ENCODE data around the gene CNN2. TPM values are rescaled to one million over a fixed set of nuclear protein-coding genes. Genes with fewer than 3 reads are reported as not detected.

Gene CNN2
- total and polyA plus RNA-seq, 9 of the 15 experiments (the other 6 are each of a cell fraction or from before 2014, with no cell fraction given): 12.1 to 174 (median 52.7) TPM

DNA sequence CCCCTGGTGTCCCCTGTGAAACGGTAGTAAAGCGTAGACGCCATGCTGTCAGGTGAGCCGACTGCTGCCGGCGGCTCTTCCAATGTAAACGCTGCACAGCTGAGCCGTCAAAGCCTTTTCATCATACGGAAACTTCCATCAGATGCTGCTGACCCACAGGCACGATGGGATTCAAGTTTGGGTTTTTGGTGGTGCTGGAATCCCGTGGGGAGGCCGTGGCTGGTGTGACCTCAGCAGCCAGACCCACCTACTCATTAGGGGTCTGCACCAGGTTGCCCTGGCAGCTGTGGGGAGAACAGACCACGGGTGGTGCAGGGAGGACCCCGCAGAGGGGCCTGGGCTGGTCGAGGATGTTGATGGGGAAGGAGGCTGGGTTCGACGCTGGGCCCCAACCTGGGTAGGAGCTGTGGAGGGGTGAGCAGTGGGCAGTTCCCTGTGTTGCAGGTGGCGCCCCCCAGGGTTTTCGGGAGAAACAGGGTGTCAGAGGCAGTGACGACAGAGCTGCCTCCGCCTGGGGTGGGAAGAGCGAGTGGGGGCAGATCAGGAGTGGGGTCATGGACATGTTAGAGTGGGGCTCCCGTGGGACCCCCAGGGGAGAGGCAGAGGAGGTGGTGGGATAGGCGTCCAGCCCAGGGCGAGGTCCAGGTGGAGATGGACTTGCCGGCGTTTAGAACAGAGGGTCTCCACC, 19.6 kb upstream of the CNN2 start (continued):
- no peak for TF ChIP-seq RCOR1 (IDR thresholded peaks at IDR 0.05; ENCODE audit: borderline replicate concordance in 1 of 2, low read depth in 2 of 2, low read length in 2 of 2)
- TF ChIP-seq, protein P1, sequence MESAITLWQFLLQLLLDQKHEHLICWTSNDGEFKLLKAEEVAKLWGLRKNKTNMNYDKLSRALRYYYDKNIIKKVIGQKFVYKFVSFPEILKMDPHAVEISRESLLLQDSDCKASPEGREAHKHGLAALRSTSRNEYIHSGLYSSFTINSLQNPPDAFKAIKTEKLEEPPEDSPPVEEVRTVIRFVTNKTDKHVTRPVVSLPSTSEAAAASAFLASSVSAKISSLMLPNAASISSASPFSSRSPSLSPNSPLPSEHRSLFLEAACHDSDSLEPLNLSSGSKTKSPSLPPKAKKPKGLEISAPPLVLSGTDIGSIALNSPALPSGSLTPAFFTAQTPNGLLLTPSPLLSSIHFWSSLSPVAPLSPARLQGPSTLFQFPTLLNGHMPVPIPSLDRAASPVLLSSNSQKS (CRISPR knock-in tag; IDR thresholded peaks at IDR 0.05): no peak
- TF ChIP-seq FOXP1 (CRISPR knock-in tag; IDR thresholded peaks at IDR 0.05): no peak
- TF ChIP-seq MED1 (CRISPR knock-in tag; IDR thresholded peaks at IDR 0.05; ENCODE audit: borderline replicate concordance): no peak
- TF ChIP-seq IFI16 (CRISPR knock-in tag; IDR thresholded peaks at IDR 0.05): no peak

DNA sequence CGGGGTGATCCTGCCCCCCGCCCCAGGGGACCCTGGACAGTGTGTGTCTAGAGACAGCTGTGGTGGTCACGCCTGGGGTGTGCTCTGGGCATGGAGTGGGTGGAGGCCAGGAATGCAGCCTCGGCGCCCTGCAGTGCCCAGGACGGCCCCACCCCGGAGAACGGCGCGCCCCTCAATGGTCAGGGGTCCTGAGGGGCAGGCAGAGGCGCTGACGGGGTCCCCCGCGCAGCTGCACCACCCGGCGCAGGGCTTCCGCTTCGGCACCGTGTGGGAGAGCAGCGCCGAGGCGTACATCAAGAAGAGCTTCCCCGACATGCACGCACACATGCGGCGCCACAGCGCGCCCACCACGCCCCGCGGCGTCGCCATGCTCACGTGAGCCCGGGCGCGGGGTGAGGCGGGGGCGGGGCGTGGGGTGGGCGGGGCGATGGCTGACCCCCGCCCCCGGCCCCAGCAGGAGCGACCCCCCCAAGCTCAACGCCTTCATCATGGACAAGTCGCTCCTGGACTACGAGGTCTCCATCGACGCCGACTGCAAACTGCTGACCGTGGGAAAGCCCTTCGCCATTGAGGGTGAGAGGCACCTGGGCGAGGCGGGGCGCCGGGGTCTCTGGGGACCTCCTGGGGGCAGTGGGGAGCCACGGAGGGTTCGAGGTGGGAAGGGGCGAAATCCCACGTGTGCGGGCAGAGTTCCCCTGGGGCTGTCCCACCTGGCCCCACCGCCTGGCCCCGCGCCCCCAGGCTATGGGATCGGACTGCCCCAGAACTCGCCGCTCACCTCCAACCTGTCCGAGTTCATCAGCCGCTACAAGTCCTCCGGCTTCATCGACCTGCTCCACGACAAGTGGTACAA, 18.8 kb upstream of the CNN2 start:
- peaks cover 35% of the 10 kb centered on the region; the same call in 1 of the 3 replicates for H3K36me3 ChIP-seq (ENCODE audit: control insufficient read depth, insufficient read depth, low read length)
- H3K27ac ChIP-seq (ENCODE audit: extremely low read depth, low read depth, low read length): no peak overlapping the region
- CTCF ChIA-PET (ENCODE audit: low intra/inter-chr PET ratio): no interaction called here
- DNase-seq (ENCODE audit: extremely low read depth in 1 of 4, low spot score in 3 of 4): no peak
- H3K9me1 ChIP-seq (ENCODE audit: control insufficient read depth, insufficient read depth, low read length): no peaks in the 10 kb centered on the region
- H3K27me3 ChIP-seq (ENCODE audit: control insufficient read depth in 2 of 2, insufficient read depth in 2 of 2, low read length in 2 of 2): no peaks in the 10 kb centered on the region
- no peak overlapping the region for H3K9ac ChIP-seq (ENCODE audit: insufficient read depth in 1 of 2, low read depth in 2 of 2, low read length in 2 of 2)
- no peaks in the 10 kb centered on the region for H4K20me1 ChIP-seq (replicated peaks; ENCODE audit: control insufficient read depth, insufficient read depth, low read length)
- no peaks in the 10 kb centered on the region for H3K9me3 ChIP-seq (replicated peaks; ENCODE audit: control insufficient read depth, insufficient read depth, low read depth, low read length)
- intact Hi-C loops (cut with micrococcal nuclease): no loop called here
- no peak for ATAC-seq
- no TSS peak for BruUV-seq (replicated peaks)
- H3K4me3 ChIP-seq: no peak overlapping the region
- H3K79me2 ChIP-seq (ENCODE audit: control insufficient read depth, insufficient read depth, low read length): no peaks in the 10 kb centered on the region
- no peak overlapping the region for H2AFZ ChIP-seq (ENCODE audit: low read depth, low read length)
- WGBS (ENCODE audit: insufficient coverage, low coverage, missing lambda C conversion rate): 95% methylated on average over 29 of the region's 73 CpGs
- TF ChIP-seq ZNF316 (IDR thresholded peaks at IDR 0.05) (0 out of 2 replicates have a peak, but pooled peaks have one; percentile 1), U2AF1 (optimal IDR thresholded peaks at IDR 0.05; ENCODE audit: low read depth, low read length) (no peak), HNRNPL (IDR thresholded peaks at IDR 0.05; ENCODE audit: low read depth, low read length) (peak; percentile 44; the same call in 1 of the 2 replicates)
- POLR2A ChIA-PET: interaction anchor here (0.6 to 0.8 kb wide), 2 partner anchors 10 to 20 kb away, joined by 3 to 4 read pairs; no protein-coding TSS in a partner anchor
- in situ Hi-C loops (cut with MboI): no loop called here
- FAIRE-seq: no peak
- peaks cover 0 to 75% of the 10 kb centered on the region in 2 experiments; a peak in 2 of 5 replicates for H3K4me1 ChIP-seq (replicated peaks in 1 of 2; ENCODE audit: control insufficient read depth in 2 of 2, insufficient read depth in 2 of 2, low read length in 2 of 2)
- no peak overlapping the region for H3K4me2 ChIP-seq (ENCODE audit: insufficient read depth, low read length)
